OCI-LY7 (cell line): ENCODE results near the gene ZBP1. TPM values are rescaled to one million over a fixed set of nuclear protein-coding genes. Genes with fewer than 3 reads are reported as not detected.

Source experiments
- BruUV-seq: library from RNA; stranded (reverse); fragments of 400-500 nt; replicated peaks from 2 replicates; lab custom pipeline; 2021; lab: Mats Ljungman, UMichigan
- CTCF ChIA-PET: fragments of 300-600 bp; sonication (Branson Sonifier 250); formaldehyde crosslinking; loops from one replicate; lab custom pipeline; 2022; ENCODE audit warnings: antibody characterized with exemption; ENCODE audit not compliant: unreplicated experiment; lab: Charles Lee
- POLR2A ChIA-PET: fragments of 300-600 bp; sonication (Branson Sonifier 250); formaldehyde crosslinking; loops from one replicate; lab custom pipeline; 2022; ENCODE audit warnings: antibody characterized with exemption; lab: Charles Lee
- DNase-seq: peaks from one replicate; pipeline ENCODE4 v3.0.0-alpha.2; 2015; ENCODE audit warnings: low spot score
- H2AFZ ChIP-seq: fragments of 200-600 bp; sonication (generic), shearing (Covaris generic); 2 replicates; pipeline ENCODE4 v1.6.1; 2014; ENCODE audit warnings: mild to moderate bottlenecking, antibody characterized with exemption, low read length, moderate library complexity
- H3K27ac ChIP-seq: fragments of 200-600 bp; sonication (generic); 2 replicates; pipeline ENCODE4 v1.5.1; 2014; ENCODE audit warnings: mixed run types, low read depth, mild to moderate bottlenecking, moderate library complexity, low read length, inconsistent platforms; ENCODE audit not compliant: poor library complexity, severe bottlenecking
- H3K36me3 ChIP-seq: fragments of 200-600 bp; sonication (generic); 2 replicates; pipeline ENCODE4 v1.6.1; 2014; ENCODE audit warnings: mild to moderate bottlenecking, antibody characterized with exemption, low read length, moderate library complexity, mixed read lengths; ENCODE audit not compliant: insufficient read depth
- H3K4me1 ChIP-seq: fragments of 200-600 bp; sonication (generic); 2 replicates; pipeline ENCODE4 v1.5.1; 2014; ENCODE audit warnings: mild to moderate bottlenecking, low read length; ENCODE audit not compliant: insufficient read depth, poor library complexity, severe bottlenecking
- H3K4me2 ChIP-seq: fragments of 200-600 bp; sonication (generic); 2 replicates; pipeline ENCODE4 v1.6.1; 2014; ENCODE audit warnings: mild to moderate bottlenecking, low read length
- H3K4me3 ChIP-seq: fragments of 200-600 bp; sonication (generic); 2 replicates; pipeline ENCODE4 v1.5.1; 2014; ENCODE audit warnings: mild to moderate bottlenecking, low read depth, low read length; ENCODE audit not compliant: poor library complexity, severe bottlenecking
- H3K79me2 ChIP-seq: fragments of 200-600 bp; sonication (generic); 2 replicates; pipeline ENCODE4 v1.6.1; 2016; ENCODE audit warnings: low read depth, mild to moderate bottlenecking, low read length, moderate library complexity, mixed read lengths; ENCODE audit not compliant: insufficient read depth
- H3K9me2 ChIP-seq: fragments of 200-600 bp; sonication (generic); 2 replicates; pipeline ENCODE4 v1.6.1; 2016; ENCODE audit warnings: mild to moderate bottlenecking, low read length, mixed read lengths; ENCODE audit not compliant: insufficient read depth
- H3K9me3 ChIP-seq: fragments of 200-600 bp; sonication (generic); 2 replicates; pipeline ENCODE4 v1.6.1; 2014; ENCODE audit warnings: mild to moderate bottlenecking, mixed run types, low read length, mixed read lengths
- H4K20me1 ChIP-seq: fragments of 200-600 bp; sonication (generic); 2 replicates; pipeline ENCODE4 v1.6.1; 2014; ENCODE audit warnings: mild to moderate bottlenecking, antibody characterized with exemption, low read length, moderate library complexity, mixed read lengths; ENCODE audit not compliant: insufficient read depth
- EZH2phosphoT487 ChIP-seq: fragments of 200-600 bp; sonication (generic); IDR thresholded peaks from 2 replicates; pipeline ENCODE4 v1.6.1; 2018; ENCODE audit warnings: low read depth, borderline replicate concordance, mild to moderate bottlenecking, mixed run types, antibody characterized with exemption, low read length, moderate library complexity, mixed read lengths
- intact Hi-C: fragments of 100-400 bp; cut with micrococcal nuclease; formaldehyde crosslinking; loops from one replicate; pipeline ENCODE4 v1.10.0; 2022; ENCODE audit not compliant: unreplicated experiment
- total RNA-seq, 2 experiments: library from RNA; depleted of rRNA in 1 of 2; stranded (reverse); fragments of >200 nt in 1 of 2; shearing (Covaris generic) in 1 of 2; gene quantifications; 2 replicates each; pipeline ENCODE4 v1.2.3, GENCODE V29; 2014 to 2022
- TF ChIP-seq, protein P1 (sequence below): fragments of 200-600 bp; sonication (generic); conservative IDR thresholded peaks from 2 replicates; pipeline ENCODE4 v1.5.1; 2014; ENCODE audit warnings: mild to moderate bottlenecking, antibody characterized with exemption, low read length, moderate library complexity, mixed read lengths

The ZBP1 gene
- total RNA-seq, 2 experiments from 2014 or later = 1.5 to 3.7 TPM

- Histone ChIP-seq H4K20me1 (no peaks in the 10 kb centered on the region), H3K9me2 (no peaks in the 10 kb centered on the region), H3K4me1 (no peaks in the 10 kb centered on the region), H3K9me3 (no peaks in the 10 kb centered on the region), H3K4me2 (no peak overlapping the region), H3K36me3 (peaks cover 28% of the 10 kb centered on the region; the same call in 1 of the 2 replicates), H2AFZ (no peak overlapping the region), H3K4me3 (no peak overlapping the region), H3K79me2 (no peaks in the 10 kb centered on the region), H3K27ac (no peak overlapping the region)
- BruUV-seq = no TSS peak
- POLR2A ChIA-PET = interaction anchor here (1.0 kb wide), 1 partner anchor 20 kb away, joined by 3 read pairs; no protein-coding TSS in a partner anchor
- DNase-seq = no peak
- CTCF ChIA-PET = no interaction called here
- TF ChIP-seq, protein P1, sequence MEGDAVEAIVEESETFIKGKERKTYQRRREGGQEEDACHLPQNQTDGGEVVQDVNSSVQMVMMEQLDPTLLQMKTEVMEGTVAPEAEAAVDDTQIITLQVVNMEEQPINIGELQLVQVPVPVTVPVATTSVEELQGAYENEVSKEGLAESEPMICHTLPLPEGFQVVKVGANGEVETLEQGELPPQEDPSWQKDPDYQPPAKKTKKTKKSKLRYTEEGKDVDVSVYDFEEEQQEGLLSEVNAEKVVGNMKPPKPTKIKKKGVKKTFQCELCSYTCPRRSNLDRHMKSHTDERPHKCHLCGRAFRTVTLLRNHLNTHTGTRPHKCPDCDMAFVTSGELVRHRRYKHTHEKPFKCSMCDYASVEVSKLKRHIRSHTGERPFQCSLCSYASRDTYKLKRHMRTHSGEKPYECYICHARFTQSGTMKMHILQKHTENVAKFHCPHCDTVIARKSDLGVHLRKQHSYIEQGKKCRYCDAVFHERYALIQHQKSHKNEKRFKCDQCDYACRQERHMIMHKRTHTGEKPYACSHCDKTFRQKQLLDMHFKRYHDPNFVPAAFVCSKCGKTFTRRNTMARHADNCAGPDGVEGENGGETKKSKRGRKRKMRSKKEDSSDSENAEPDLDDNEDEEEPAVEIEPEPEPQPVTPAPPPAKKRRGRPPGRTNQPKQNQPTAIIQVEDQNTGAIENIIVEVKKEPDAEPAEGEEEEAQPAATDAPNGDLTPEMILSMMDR = no peak
- no peak for TF ChIP-seq EZH2phosphoT487
- intact Hi-C loops = no loop called here
Observed at GRCh38 chr20:57561356-57562279, 58.6 kb downstream of the ZBP1 start.

- no TSS peak for BruUV-seq
- no peaks in the 10 kb centered on the region for H3K9me2 ChIP-seq
- H2AFZ ChIP-seq = no peak within 1 kb of the TSS
- ChIA-PET POLR2A (no interaction called here), CTCF (no interaction called here)
- no peak within 1 kb of the TSS for H3K4me2 ChIP-seq
- TF ChIP-seq, protein P1 = no peak
- TF ChIP-seq EZH2phosphoT487 = no peak
- DNase-seq = no peak
- H3K4me1 ChIP-seq = no peaks in the 10 kb centered on the region
- H3K79me2 ChIP-seq = no peaks in the 10 kb centered on the region
- intact Hi-C loops = no loop called here
- no peak within 1 kb of the TSS for H3K27ac ChIP-seq
- H3K36me3 ChIP-seq = peaks cover 27% of the 10 kb centered on the region; the same call in 1 of the 2 replicates
- H3K4me3 ChIP-seq = no peak within 1 kb of the TSS
- H3K9me3 ChIP-seq = no peaks in the 10 kb centered on the region
- no peaks in the 10 kb centered on the region for H4K20me1 ChIP-seq
Observed at GRCh38 chr20:57560554-57561355, 59.5 kb downstream of the ZBP1 start, which contains the start of gene PCK1. PCK1 (plus strand) TSS chr20:57561110; CDS start chr20:57561412, 302 bp downstream.
